OCI-LY7 (cell line): Measurements from ENCODE around the gene RTBDN. TPM values are rescaled to one million over a fixed set of nuclear protein-coding genes. Genes with fewer than 3 reads are reported as not detected.

Experiments
- BruUV-seq: library from RNA; stranded (reverse); fragments of 400-500 nt; replicated peaks from 2 replicates; lab custom pipeline; 2021; lab: Mats Ljungman, UMichigan
- CTCF ChIA-PET: fragments of 300-600 bp; sonication (Branson Sonifier 250); formaldehyde crosslinking; loops from one replicate; lab custom pipeline; 2022; ENCODE audit warnings: antibody characterized with exemption; ENCODE audit not compliant: unreplicated experiment; lab: Charles Lee
- POLR2A ChIA-PET: fragments of 300-600 bp; sonication (Branson Sonifier 250); formaldehyde crosslinking; loops from one replicate; lab custom pipeline; 2022; ENCODE audit warnings: antibody characterized with exemption; lab: Charles Lee
- DNase-seq: peaks from one replicate; pipeline ENCODE4 v3.0.0-alpha.2; 2015; ENCODE audit warnings: low spot score
- H2AFZ ChIP-seq: fragments of 200-600 bp; sonication (generic), shearing (Covaris generic); 2 replicates; pipeline ENCODE4 v1.6.1; 2014; ENCODE audit warnings: mild to moderate bottlenecking, antibody characterized with exemption, low read length, moderate library complexity
- H3K27ac ChIP-seq: fragments of 200-600 bp; sonication (generic); 2 replicates; pipeline ENCODE4 v1.5.1; 2014; ENCODE audit warnings: mixed run types, low read depth, mild to moderate bottlenecking, moderate library complexity, low read length, inconsistent platforms; ENCODE audit not compliant: poor library complexity, severe bottlenecking
- H3K36me3 ChIP-seq: fragments of 200-600 bp; sonication (generic); 2 replicates; pipeline ENCODE4 v1.6.1; 2014; ENCODE audit warnings: mild to moderate bottlenecking, antibody characterized with exemption, low read length, moderate library complexity, mixed read lengths; ENCODE audit not compliant: insufficient read depth
- H3K4me1 ChIP-seq: fragments of 200-600 bp; sonication (generic); 2 replicates; pipeline ENCODE4 v1.5.1; 2014; ENCODE audit warnings: mild to moderate bottlenecking, low read length; ENCODE audit not compliant: insufficient read depth, poor library complexity, severe bottlenecking
- H3K4me2 ChIP-seq: fragments of 200-600 bp; sonication (generic); 2 replicates; pipeline ENCODE4 v1.6.1; 2014; ENCODE audit warnings: mild to moderate bottlenecking, low read length
- H3K4me3 ChIP-seq: fragments of 200-600 bp; sonication (generic); 2 replicates; pipeline ENCODE4 v1.5.1; 2014; ENCODE audit warnings: mild to moderate bottlenecking, low read depth, low read length; ENCODE audit not compliant: poor library complexity, severe bottlenecking
- H3K79me2 ChIP-seq: fragments of 200-600 bp; sonication (generic); 2 replicates; pipeline ENCODE4 v1.6.1; 2016; ENCODE audit warnings: low read depth, mild to moderate bottlenecking, low read length, moderate library complexity, mixed read lengths; ENCODE audit not compliant: insufficient read depth
- H3K9me2 ChIP-seq: fragments of 200-600 bp; sonication (generic); 2 replicates; pipeline ENCODE4 v1.6.1; 2016; ENCODE audit warnings: mild to moderate bottlenecking, low read length, mixed read lengths; ENCODE audit not compliant: insufficient read depth
- H3K9me3 ChIP-seq: fragments of 200-600 bp; sonication (generic); 2 replicates; pipeline ENCODE4 v1.6.1; 2014; ENCODE audit warnings: mild to moderate bottlenecking, mixed run types, low read length, mixed read lengths
- H4K20me1 ChIP-seq: fragments of 200-600 bp; sonication (generic); 2 replicates; pipeline ENCODE4 v1.6.1; 2014; ENCODE audit warnings: mild to moderate bottlenecking, antibody characterized with exemption, low read length, moderate library complexity, mixed read lengths; ENCODE audit not compliant: insufficient read depth
- EZH2phosphoT487 ChIP-seq: fragments of 200-600 bp; sonication (generic); IDR thresholded peaks from 2 replicates; pipeline ENCODE4 v1.6.1; 2018; ENCODE audit warnings: low read depth, borderline replicate concordance, mild to moderate bottlenecking, mixed run types, antibody characterized with exemption, low read length, moderate library complexity, mixed read lengths
- intact Hi-C: fragments of 100-400 bp; cut with micrococcal nuclease; formaldehyde crosslinking; loops from one replicate; pipeline ENCODE4 v1.10.0; 2022; ENCODE audit not compliant: unreplicated experiment
- total RNA-seq, 2 experiments: library from RNA; depleted of rRNA in 1 of 2; stranded (reverse); fragments of >200 nt in 1 of 2; shearing (Covaris generic) in 1 of 2; gene quantifications; 2 replicates each; pipeline ENCODE4 v1.2.3, GENCODE V29; 2014 to 2022
- TF ChIP-seq, protein P1 (sequence below): fragments of 200-600 bp; sonication (generic); conservative IDR thresholded peaks from 2 replicates; pipeline ENCODE4 v1.5.1; 2014; ENCODE audit warnings: mild to moderate bottlenecking, antibody characterized with exemption, low read length, moderate library complexity, mixed read lengths

RTBDN gene
- total RNA-seq, 2 experiments from 2014 or later: 1.2 TPM; not detected in 1

DNA sequence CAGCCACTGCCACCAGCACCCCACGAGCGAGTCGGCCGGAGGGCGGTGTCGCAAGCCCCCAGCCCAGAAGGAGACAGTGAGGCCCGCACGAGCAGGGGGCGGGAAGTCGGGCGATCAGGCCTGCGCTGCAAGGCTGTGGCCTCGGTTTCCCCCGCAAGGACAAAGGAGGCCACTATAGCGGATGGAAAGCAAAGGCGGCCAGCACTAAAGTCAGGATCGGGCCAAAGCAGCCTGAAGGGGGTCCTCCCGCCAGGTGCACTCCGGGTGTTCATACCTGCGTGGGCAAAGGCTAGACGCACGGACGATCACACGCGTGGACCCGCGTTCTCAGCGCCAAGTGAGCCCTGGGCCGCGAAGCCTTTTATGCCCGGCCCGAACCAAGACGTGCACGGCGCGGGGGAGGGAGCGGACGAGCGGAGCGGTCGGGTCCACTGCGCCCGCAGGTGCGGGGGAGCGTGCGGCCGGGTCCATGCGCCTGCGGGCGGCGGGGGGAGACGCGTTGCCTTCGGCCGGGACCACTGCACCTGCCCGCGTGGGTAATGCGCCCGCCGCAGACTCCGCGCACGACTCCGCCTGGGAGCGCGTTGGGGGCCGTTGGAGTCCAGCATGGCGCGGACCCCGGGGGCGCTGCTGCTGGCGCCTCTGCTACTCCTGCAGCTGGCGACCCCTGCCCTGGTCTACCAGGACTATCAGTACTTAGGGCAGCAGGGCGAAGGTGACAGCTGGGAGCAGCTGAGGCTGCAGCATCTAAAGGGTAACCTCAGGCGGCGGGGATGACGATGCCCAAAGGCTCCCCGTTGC is 32.7 kb downstream of the RTBDN start, which contains the start of the genes PRDX2 and THSD8:
Gene PRDX2, minus strand, starts transcription at position 335 of the 801 bp plus-strand sequence. CDS start 539 bp downstream, outside the sequence.
Gene THSD8, plus strand, starts transcription at position 604 of the 801 bp plus-strand sequence. Its CDS starts 3 bp downstream, at position 607.
- BruUV-seq: no TSS peak
- CTCF ChIA-PET: no interaction called here
- no peak for TF ChIP-seq EZH2phosphoT487
- intact Hi-C loops: no loop called here
- no peaks in the 10 kb centered on the region for H4K20me1 ChIP-seq
- H3K79me2 ChIP-seq: peaks cover 12% of the 10 kb centered on the region; the same call in 1 of the 2 replicates
- peaks cover 19% of the 10 kb centered on the region; the same call in 1 of the 2 replicates for H3K36me3 ChIP-seq
- H2AFZ ChIP-seq: peak within 1 kb of the TSS; percentile 71; the same call in 1 of the 2 replicates
- H3K9me3 ChIP-seq: no peaks in the 10 kb centered on the region
- peak within 1 kb of the TSS; percentile 22 for H3K27ac ChIP-seq
- DNase-seq: peak; percentile 96
- POLR2A ChIA-PET: interaction anchor here (1.1 kb wide), 1 partner anchor 10 kb away, joined by 5 read pairs; the partner anchor contains the start of gene JUNB
- H3K9me2 ChIP-seq: no peaks in the 10 kb centered on the region
- peak within 1 kb of the TSS; percentile 92 for H3K4me2 ChIP-seq
- H3K4me3 ChIP-seq: peak within 1 kb of the TSS; percentile 95
- H3K4me1 ChIP-seq: peaks cover 23% of the 10 kb centered on the region

DNA sequence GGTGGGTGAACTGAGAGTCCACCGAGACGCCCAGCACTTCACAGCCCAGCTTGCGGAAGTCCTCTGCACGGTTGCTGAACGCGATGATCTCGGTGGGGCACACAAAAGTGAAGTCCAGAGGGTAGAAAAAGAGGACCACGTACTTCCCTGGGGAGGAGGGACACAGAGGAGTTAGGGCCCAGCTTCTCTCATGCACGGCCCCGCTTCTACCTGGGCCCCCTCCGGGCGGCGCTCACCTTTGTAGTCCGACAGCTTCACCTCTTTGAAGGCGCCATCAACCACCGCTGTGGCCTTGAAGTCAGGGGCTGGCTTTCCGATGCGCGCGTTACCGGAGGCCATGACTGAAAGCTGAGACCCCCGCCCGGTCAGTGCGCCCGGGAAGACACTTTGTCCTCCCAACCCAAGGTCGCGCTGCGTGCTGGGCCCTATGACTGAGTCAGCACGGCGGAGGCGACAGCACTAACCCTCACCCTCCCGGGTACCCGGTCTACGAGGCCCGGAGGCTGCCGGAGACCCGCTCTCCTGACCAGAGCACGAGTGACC is 33.4 kb downstream of the RTBDN start:
- Histone ChIP-seq H3K9me3 (no peaks in the 10 kb centered on the region), H3K27ac (peak overlapping the region; percentile 22), H3K4me3 (peak overlapping the region; percentile 95), H3K9me2 (no peaks in the 10 kb centered on the region), H2AFZ (peak overlapping the region; percentile 71; the same call in 1 of the 2 replicates), H3K36me3 (peaks cover 19% of the 10 kb centered on the region; the same call in 1 of the 2 replicates), H3K79me2 (peaks cover 12% of the 10 kb centered on the region; the same call in 1 of the 2 replicates), H3K4me2 (peak overlapping the region; percentile 92), H4K20me1 (no peaks in the 10 kb centered on the region; the same call in 1 of the 2 replicates), H3K4me1 (peaks cover 25% of the 10 kb centered on the region)
- ChIA-PET POLR2A (interaction anchor here (1.2 kb wide), 1 partner anchor 9 kb away, joined by 4 read pairs; the partner anchor contains the start of gene JUNB), CTCF (interaction anchor here (1.3 kb wide), 1 partner anchor 23 kb away, joined by 4 read pairs; no protein-coding TSS in a partner anchor)
- DNase-seq: peak; percentile 54
- no TSS peak for BruUV-seq
- intact Hi-C loops: no loop called here
- no peak for TF ChIP-seq EZH2phosphoT487
- TF ChIP-seq, protein P1, sequence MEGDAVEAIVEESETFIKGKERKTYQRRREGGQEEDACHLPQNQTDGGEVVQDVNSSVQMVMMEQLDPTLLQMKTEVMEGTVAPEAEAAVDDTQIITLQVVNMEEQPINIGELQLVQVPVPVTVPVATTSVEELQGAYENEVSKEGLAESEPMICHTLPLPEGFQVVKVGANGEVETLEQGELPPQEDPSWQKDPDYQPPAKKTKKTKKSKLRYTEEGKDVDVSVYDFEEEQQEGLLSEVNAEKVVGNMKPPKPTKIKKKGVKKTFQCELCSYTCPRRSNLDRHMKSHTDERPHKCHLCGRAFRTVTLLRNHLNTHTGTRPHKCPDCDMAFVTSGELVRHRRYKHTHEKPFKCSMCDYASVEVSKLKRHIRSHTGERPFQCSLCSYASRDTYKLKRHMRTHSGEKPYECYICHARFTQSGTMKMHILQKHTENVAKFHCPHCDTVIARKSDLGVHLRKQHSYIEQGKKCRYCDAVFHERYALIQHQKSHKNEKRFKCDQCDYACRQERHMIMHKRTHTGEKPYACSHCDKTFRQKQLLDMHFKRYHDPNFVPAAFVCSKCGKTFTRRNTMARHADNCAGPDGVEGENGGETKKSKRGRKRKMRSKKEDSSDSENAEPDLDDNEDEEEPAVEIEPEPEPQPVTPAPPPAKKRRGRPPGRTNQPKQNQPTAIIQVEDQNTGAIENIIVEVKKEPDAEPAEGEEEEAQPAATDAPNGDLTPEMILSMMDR: peak; percentile 42

DNA sequence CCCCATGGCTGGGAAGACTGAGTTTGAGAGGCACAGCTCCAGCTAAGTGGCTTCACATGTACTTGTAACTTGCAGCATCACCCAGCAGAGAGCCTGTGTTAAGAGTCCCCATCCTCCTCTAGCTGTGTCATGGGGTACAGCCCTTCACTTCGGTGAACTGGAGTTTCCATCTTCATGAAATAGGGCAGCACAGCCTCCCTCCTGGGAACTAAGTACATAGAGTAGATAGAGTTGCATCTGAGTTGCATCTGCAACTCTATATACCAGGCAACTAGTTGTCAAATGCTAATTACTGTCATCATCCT is 34.0 kb downstream of the RTBDN start:
- ChIA-PET CTCF (interaction anchor here (1.3 kb wide), 1 partner anchor 23 kb away, joined by 4 read pairs; no protein-coding TSS in a partner anchor), POLR2A (interaction anchor here (1.2 kb wide), 1 partner anchor 9 kb away, joined by 4 read pairs; the partner anchor contains the start of gene JUNB)
- Histone ChIP-seq H2AFZ (no peak overlapping the region), H3K4me2 (peak overlapping the region; percentile 92), H3K9me2 (no peaks in the 10 kb centered on the region), H3K9me3 (no peaks in the 10 kb centered on the region), H4K20me1 (no peaks in the 10 kb centered on the region; the same call in 1 of the 2 replicates), H3K4me3 (peak overlapping the region; percentile 95), H3K4me1 (peaks cover 26% of the 10 kb centered on the region), H3K27ac (no peak overlapping the region), H3K36me3 (peaks cover 19% of the 10 kb centered on the region; the same call in 1 of the 2 replicates), H3K79me2 (peaks cover 12% of the 10 kb centered on the region; the same call in 1 of the 2 replicates)
- intact Hi-C loops: no loop called here
- no peak for TF ChIP-seq EZH2phosphoT487
- TF ChIP-seq, protein P1: no peak
- no TSS peak for BruUV-seq
- no peak for DNase-seq
